NT2/D1 (cell line): ENCODE measurements around the gene KNOP1.
A peak's percentile ranks its signal among the peaks of the same experiment; 100 is the strongest.
"Not testable (repeated sequence)": the region's sequence is repeated elsewhere in the genome, so short reads cannot be mapped to it uniquely, and the experiment has no call there.

Experiments
- DNase-seq: peaks from one replicate; pipeline ENCODE4 v3.0.0-alpha.2; 2011; ENCODE audit warnings: low read depth, low spot score
- H3K27me3 ChIP-seq: 2 replicates; pipeline ENCODE4 v1.6.0; 2011; ENCODE audit warnings: mild to moderate bottlenecking; ENCODE audit not compliant: insufficient read length, insufficient read depth
- H3K36me3 ChIP-seq: 2 replicates; pipeline ENCODE4 v1.6.1; 2011; ENCODE audit warnings: mild to moderate bottlenecking, low read length, mixed read lengths; ENCODE audit not compliant: insufficient read depth, insufficient read length
- H3K4me1 ChIP-seq: 2 replicates; pipeline ENCODE4 v1.5.1; 2011; ENCODE audit not compliant: insufficient read depth, insufficient read length
- H3K4me3 ChIP-seq: 2 replicates; pipeline ENCODE4 v1.5.1; 2011; ENCODE audit warnings: low read depth; ENCODE audit not compliant: insufficient read length
- H3K9ac ChIP-seq: 2 replicates; pipeline ENCODE4 v1.6.0; 2011; ENCODE audit warnings: low read depth; ENCODE audit not compliant: insufficient read length
- H3K9me3 ChIP-seq: 2 replicates; pipeline ENCODE4 v1.5.1; 2011; ENCODE audit warnings: mild to moderate bottlenecking, low read length; ENCODE audit not compliant: insufficient read depth
- SUZ12 ChIP-seq: IDR thresholded peaks from 2 replicates; pipeline ENCODE4 v1.6.1; 2011; ENCODE audit not compliant: insufficient read length, insufficient read depth; ENCODE audit errors: extremely low read depth
- YY1 ChIP-seq: IDR thresholded peaks from 2 replicates; pipeline ENCODE4 v1.6.1; 2011; ENCODE audit not compliant: insufficient read length, insufficient read depth
- ZNF274 ChIP-seq: IDR thresholded peaks from 2 replicates; pipeline ENCODE4 v1.6.1; 2011; ENCODE audit warnings: mild to moderate bottlenecking, low read depth, low read length

The KNOP1 gene

DNA sequence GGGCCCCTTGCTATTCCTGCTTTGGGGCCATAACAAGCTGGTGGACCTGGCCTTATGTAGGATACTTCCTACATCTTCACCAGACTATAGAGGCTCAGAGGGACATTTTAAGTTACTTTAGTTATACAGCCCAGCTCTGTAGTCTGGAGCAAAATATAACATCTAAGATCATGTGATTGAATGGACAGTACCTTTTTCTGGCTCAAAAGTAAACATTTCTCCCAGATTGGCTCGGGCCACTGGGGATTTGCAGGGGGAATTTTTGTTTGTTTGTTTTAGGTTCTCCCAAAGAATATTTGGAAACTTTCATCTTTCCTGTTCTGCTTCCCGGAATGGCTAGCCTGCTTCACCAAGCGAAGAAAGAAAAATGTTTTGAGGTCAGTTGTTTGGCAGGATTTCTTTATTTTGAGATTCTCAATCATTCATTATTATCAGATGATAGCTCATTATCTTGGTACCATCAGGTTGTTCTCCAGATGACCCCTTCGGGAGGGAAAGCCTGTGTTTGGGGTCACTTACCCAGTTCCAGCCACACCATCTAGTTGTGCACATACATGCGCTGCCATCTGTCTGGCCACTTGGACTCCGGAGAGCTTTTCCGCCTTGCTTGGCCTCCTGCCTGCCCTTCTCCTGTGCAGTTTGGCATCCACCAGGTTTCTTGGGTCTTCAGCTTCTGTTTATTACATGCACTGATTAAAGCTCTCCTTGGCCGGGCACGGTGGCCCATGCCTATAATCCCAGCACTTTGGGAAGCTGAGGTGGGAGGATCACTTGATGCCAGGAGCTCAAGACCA lies 17.2 kb upstream of the KNOP1 start:
- peaks cover 23% of the 10 kb centered on the region for H3K36me3 ChIP-seq
- H3K9ac ChIP-seq = no peak overlapping the region
- no peaks in the 10 kb centered on the region for H3K27me3 ChIP-seq
- no peak overlapping the region for H3K4me3 ChIP-seq
- no peaks in the 10 kb centered on the region for H3K9me3 ChIP-seq
- no peak for TF ChIP-seq SUZ12
- no peak for TF ChIP-seq YY1
- no peak for TF ChIP-seq ZNF274
- DNase-seq = no peak
- H3K4me1 ChIP-seq = no peaks in the 10 kb centered on the region

- Histone ChIP-seq H3K36me3 (peaks cover 17% of the 10 kb centered on the region), H3K4me3 (no peak overlapping the region), H3K9ac (no peak overlapping the region), H3K4me1 (no peaks in the 10 kb centered on the region), H3K9me3 (no peaks in the 10 kb centered on the region), H3K27me3 (no peaks in the 10 kb centered on the region)
- no peak for TF ChIP-seq SUZ12
- TF ChIP-seq YY1 = no peak
- no peak for TF ChIP-seq ZNF274
- no peak for DNase-seq
These were observed 15.5 kb upstream of the KNOP1 start for GRCh38 chr16:19733551-19733950.

- peaks cover 4% of the 10 kb centered on the region for H3K36me3 ChIP-seq
- H3K4me1 ChIP-seq = no peaks in the 10 kb centered on the region
- H3K4me3 ChIP-seq = no peak overlapping the region
- DNase-seq = no peak
- H3K9ac ChIP-seq = no peak overlapping the region
- H3K27me3 ChIP-seq = no peaks in the 10 kb centered on the region
- TF ChIP-seq ZNF274 (no peak), SUZ12 (no peak), YY1 (no peak)
- no peaks in the 10 kb centered on the region for H3K9me3 ChIP-seq
These were observed 10.6 kb upstream of the KNOP1 start for GRCh38 chr16:19728636-19728965.

- H3K9ac ChIP-seq = no peak overlapping the region
- no peak for TF ChIP-seq ZNF274
- no peak for TF ChIP-seq YY1
- TF ChIP-seq SUZ12 = no peak
- H3K4me1 ChIP-seq = no peaks in the 10 kb centered on the region
- no peak for DNase-seq
- H3K9me3 ChIP-seq = no peaks in the 10 kb centered on the region
- H3K4me3 ChIP-seq = no peak overlapping the region
- peaks cover 4% of the 10 kb centered on the region for H3K36me3 ChIP-seq
- H3K27me3 ChIP-seq = no peaks in the 10 kb centered on the region
These were observed 5.0 kb upstream of the KNOP1 start for GRCh38 chr16:19722981-19723380.

DNA sequence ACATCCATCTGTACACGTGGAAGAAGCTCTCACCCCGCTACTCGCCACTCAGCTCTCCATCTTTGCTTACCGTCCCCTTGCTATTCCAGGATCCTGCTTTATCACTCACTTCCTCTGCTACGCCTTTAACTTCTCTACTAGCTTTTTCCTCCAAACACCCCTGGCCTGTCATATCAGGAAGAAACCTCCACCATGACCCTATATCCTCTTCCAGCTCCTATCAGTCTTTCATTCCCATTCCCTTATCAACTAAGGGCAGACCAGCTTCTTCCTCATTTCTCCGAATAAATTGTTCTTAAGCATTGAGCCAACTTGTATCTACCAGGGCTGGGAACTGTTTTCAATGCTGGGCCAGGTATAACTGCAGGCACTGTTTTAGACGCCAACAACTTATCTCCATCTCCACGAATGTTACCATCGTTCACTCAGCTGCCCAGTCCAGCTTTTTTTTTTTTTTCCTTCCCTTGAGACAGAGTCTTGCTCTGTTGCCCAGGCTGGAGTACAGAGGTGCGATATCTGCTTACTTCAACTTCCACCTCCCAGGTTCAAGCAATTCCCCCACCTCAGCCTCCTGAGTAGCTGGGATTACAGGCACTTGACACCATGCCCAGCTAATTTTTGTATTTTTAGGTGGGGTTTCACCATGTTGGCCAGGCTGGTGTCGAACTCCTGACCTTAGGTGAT lies 4.4 kb upstream of the KNOP1 start:
- TF ChIP-seq ZNF274 = no peak
- TF ChIP-seq SUZ12 = no peak
- no peak for TF ChIP-seq YY1
- Histone ChIP-seq H3K9ac (no peak overlapping the region), H3K4me3 (no peak overlapping the region), H3K4me1 (no peaks in the 10 kb centered on the region), H3K36me3 (peaks cover 4% of the 10 kb centered on the region), H3K9me3 (no peaks in the 10 kb centered on the region), H3K27me3 (no peaks in the 10 kb centered on the region)
- DNase-seq = no peak

DNA sequence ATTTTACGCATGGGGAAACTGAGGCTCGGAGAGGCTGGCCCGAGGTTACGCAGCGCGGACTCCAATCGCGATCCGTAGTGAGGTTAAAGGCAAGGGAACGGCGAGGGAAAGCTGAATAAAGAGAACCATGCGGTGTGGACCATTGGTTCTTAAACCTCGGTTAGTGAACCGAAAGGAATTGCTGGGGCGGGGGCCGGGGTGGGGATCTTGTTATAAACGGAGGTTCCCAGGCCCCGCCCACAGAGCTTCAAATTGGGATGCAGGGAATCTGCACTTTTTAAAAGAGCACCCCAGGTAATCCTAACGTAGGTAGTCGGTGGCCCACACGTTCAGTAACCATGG lies 568 bp upstream of the KNOP1 start:
- Histone ChIP-seq H3K4me1 (peaks cover 7% of the 10 kb centered on the region), H3K4me3 (peak overlapping the region; percentile 96), H3K9me3 (no peaks in the 10 kb centered on the region), H3K9ac (peak overlapping the region; percentile 97), H3K36me3 (peaks cover 34% of the 10 kb centered on the region), H3K27me3 (no peaks in the 10 kb centered on the region)
- no peak for TF ChIP-seq SUZ12
- TF ChIP-seq YY1 = no peak
- no peak for TF ChIP-seq ZNF274
- no peak for DNase-seq

DNA sequence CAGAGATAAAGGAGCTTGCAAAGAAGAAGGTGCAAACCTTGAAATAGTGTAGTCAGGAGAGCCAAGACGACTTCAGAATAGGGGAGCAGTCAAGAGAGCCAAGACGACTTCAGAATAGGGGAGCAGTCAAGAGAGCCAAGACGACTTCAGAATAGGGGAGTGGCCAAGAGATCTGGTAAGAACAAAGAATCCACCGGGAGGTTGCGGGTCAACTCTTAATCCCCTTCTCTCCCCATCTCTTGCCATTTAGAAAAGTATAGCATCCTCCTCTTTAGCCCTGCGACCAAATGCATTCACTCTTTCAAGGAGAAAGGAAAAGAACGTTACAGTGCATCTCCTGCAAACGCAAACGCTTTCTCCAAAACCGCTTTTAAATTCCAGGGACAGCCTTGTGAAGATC lies 713 bp downstream of the KNOP1 start:
- Histone ChIP-seq H3K9ac (peak overlapping the region; percentile 97), H3K4me3 (peak overlapping the region; percentile 96), H3K4me1 (peaks cover 10% of the 10 kb centered on the region), H3K27me3 (no peaks in the 10 kb centered on the region), H3K36me3 (peaks cover 47% of the 10 kb centered on the region), H3K9me3 (no peaks in the 10 kb centered on the region)
- TF ChIP-seq ZNF274 (no peak), SUZ12 (no peak), YY1 (no peak)
- no peak for DNase-seq

- not testable (repeated sequence) for H3K27me3 ChIP-seq, DNase-seq, H3K9me3 ChIP-seq
- Histone ChIP-seq H3K4me1 (peaks cover 10% of the 10 kb centered on the region), H3K4me3 (peak overlapping the region; percentile 96), H3K36me3 (peaks cover 53% of the 10 kb centered on the region), H3K9ac (peak overlapping the region; percentile 97)
These were observed 1.3 kb downstream of the KNOP1 start for GRCh38 chr16:19716728-19717127.
